OCI-M1 (cell line): ENCODE measurements around the gene DALRD3.

Experiments used
- DNase-seq: peaks from one replicate; lab custom pipeline; 2025; lab: John Stamatoyannopoulos, UW

The DALRD3 gene

GRCh38 chr3:48974076-48974864 is 44.1 kb downstream of the DALRD3 start:
- DNase-seq, result no peak

DNA sequence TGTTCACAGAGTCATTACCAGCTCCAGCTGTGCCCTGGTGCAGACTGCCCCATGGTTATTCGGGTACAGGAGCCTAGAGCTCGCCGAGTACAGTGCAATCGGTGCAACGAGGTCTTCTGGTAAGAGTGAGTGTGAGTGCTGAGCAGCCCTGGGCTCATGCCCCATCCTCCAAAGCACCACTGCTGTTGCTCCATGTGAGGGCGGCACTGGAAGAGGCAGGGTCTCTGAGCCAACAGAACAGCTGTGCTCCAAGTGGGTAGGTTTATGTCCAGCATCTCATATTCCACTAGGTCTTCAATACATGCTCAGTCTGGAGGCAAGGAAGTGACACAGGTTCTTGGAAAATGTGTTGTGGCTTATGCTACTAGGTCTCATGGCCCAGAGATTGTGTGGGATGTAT is 47.8 kb downstream of the DALRD3 start:
- DNase-seq, result no peak

DNA sequence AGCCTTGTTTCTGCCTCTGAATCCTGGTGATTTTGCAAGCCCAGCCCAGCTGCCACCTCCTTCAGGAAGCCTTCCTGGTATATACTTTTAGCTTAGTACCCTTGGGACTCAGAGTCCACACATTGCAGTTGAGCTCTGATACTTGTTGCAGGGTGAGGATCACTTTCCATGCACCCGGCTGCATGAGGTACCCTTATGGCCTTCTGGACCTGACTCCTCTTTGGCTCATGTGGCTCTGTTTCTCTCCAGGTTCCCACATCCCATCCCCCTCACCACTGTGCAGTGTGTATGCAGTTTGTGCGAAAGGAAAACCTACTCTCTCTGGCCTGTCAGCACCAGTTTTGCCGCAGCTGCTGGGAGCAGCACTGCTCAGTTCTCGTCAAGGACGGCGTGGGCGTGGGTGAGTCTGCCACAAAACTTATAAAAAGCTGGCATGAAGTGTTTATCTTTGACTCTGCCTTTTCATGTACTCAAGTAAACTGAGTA is 51.5 kb downstream of the DALRD3 start:
- no peak for DNase-seq

- no peak for DNase-seq
Observed at GRCh38 chr3:48966367-48966766, 52.0 kb downstream of the DALRD3 start.
